Gastrocnemius medialis (tissue), 4 donors: ENCODE measurements around the gene KIR3DL3.
"Not testable (repeated sequence)": the region's sequence is repeated elsewhere in the genome, so short reads cannot be mapped to it uniquely, and the experiment has no call there.

Experiments
- CTCF ChIP-seq, 5 experiments: fragments of 450-650 bp in 3 of 5; fragments of 200-600 bp in 2 of 5; sonication (generic) in 2 of 5; IDR thresholded peaks in 4 of 5; conservative IDR thresholded peaks in 1 of 5; 1 replicate in 4 of 5; 2 replicates in 1 of 5; pipeline ENCODE4 v1.5.1; 2016 to 2019; ENCODE audit warnings: antibody characterized with exemption in 5 of 5, mild to moderate bottlenecking in 3 of 5, moderate library complexity in 3 of 5
- POLR2A ChIP-seq, 2 donors: fragments of 450-650 bp; IDR thresholded peaks; one replicate each; pipeline ENCODE4 v1.6.1; 2017; ENCODE audit warnings: antibody characterized with exemption in 2 of 2, mild to moderate bottlenecking in 2 of 2, moderate library complexity in 2 of 2

GRCh38 chr19:54771018-54771960 is 47.0 kb downstream of the KIR3DL3 start:
- not testable (repeated sequence) for TF ChIP-seq POLR2A (IDR thresholded peaks at IDR 0.05); CTCF (IDR thresholded peaks at IDR 0.05 in 4 of 5, conservative IDR thresholded peaks at IDR 0.05 in 1 of 5)
